ENCODE measurements around the gene ACOT7.

ACOT7 gene

GRCh38 chr1:6357243-6357936, 36.2 kb downstream of the ACOT7 start:
- no peak overlapping the region for H3K27ac ChIP-seq (replicated peaks)
- no peak overlapping the region for H3K4me3 ChIP-seq (replicated peaks; ENCODE audit: insufficient read depth, low read length)
- H3K27me3 ChIP-seq (ENCODE audit: insufficient read depth, poor library complexity, severe bottlenecking) = no peaks in the 10 kb centered on the region
- TF ChIP-seq CTCF (IDR thresholded peaks at IDR 0.05; ENCODE audit: insufficient read depth, low read length) (no peak), SPI1 (IDR thresholded peaks at IDR 0.05; ENCODE audit: borderline replicate concordance, low read depth) (no peak), REST (IDR thresholded peaks at IDR 0.05; ENCODE audit: insufficient replicate concordance, low read depth) (no peak), GABPA (IDR thresholded peaks at IDR 0.05; ENCODE audit: low read depth) (no peak), POLR2AphosphoS5 (IDR thresholded peaks at IDR 0.05; ENCODE audit: low read depth) (no peak)
- DNase-seq (ENCODE audit: low read depth in 1 of 2, low spot score in 1 of 2) = no peak

- Histone ChIP-seq H3K4me3 (replicated peaks; ENCODE audit: insufficient read depth, low read length) (no peak overlapping the region), H3K27me3 (ENCODE audit: insufficient read depth, poor library complexity, severe bottlenecking) (no peaks in the 10 kb centered on the region), H3K27ac (replicated peaks) (no peak overlapping the region)
- DNase-seq (ENCODE audit: low read depth in 1 of 2, low spot score in 1 of 2) = no peak
- TF ChIP-seq REST (IDR thresholded peaks at IDR 0.05; ENCODE audit: insufficient replicate concordance, low read depth) = no peak
- no peak for TF ChIP-seq GABPA (IDR thresholded peaks at IDR 0.05; ENCODE audit: low read depth)
- TF ChIP-seq POLR2AphosphoS5 (IDR thresholded peaks at IDR 0.05; ENCODE audit: low read depth) = no peak
- no peak for TF ChIP-seq SPI1 (IDR thresholded peaks at IDR 0.05; ENCODE audit: borderline replicate concordance, low read depth)
- no peak for TF ChIP-seq CTCF (IDR thresholded peaks at IDR 0.05; ENCODE audit: insufficient read depth, low read length)
These were observed 37.9 kb downstream of the ACOT7 start for GRCh38 chr1:6355621-6356020.

- DNase-seq (ENCODE audit: low read depth in 1 of 2, low spot score in 1 of 2) = no peak
- no peak for TF ChIP-seq SPI1 (IDR thresholded peaks at IDR 0.05; ENCODE audit: borderline replicate concordance, low read depth)
- no peak overlapping the region for H3K27ac ChIP-seq (replicated peaks)
- no peaks in the 10 kb centered on the region for H3K27me3 ChIP-seq (ENCODE audit: insufficient read depth, poor library complexity, severe bottlenecking)
- no peak overlapping the region for H3K4me3 ChIP-seq (replicated peaks; ENCODE audit: insufficient read depth, low read length)
These were observed 38.8 kb downstream of the ACOT7 start for GRCh38 chr1:6354659-6355317.

- TF ChIP-seq GABPA (IDR thresholded peaks at IDR 0.05; ENCODE audit: low read depth) (no peak), POLR2AphosphoS5 (IDR thresholded peaks at IDR 0.05; ENCODE audit: low read depth) (no peak), SPI1 (IDR thresholded peaks at IDR 0.05; ENCODE audit: borderline replicate concordance, low read depth) (no peak), REST (IDR thresholded peaks at IDR 0.05; ENCODE audit: insufficient replicate concordance, low read depth) (no peak), CTCF (IDR thresholded peaks at IDR 0.05; ENCODE audit: insufficient read depth, low read length) (no peak)
- Histone ChIP-seq H3K27ac (replicated peaks) (no peak overlapping the region), H3K4me3 (replicated peaks; ENCODE audit: insufficient read depth, low read length) (no peak overlapping the region), H3K27me3 (ENCODE audit: insufficient read depth, poor library complexity, severe bottlenecking) (no peaks in the 10 kb centered on the region)
- DNase-seq (ENCODE audit: low read depth in 1 of 2, low spot score in 1 of 2) = no peak
These were observed 39.5 kb downstream of the ACOT7 start for GRCh38 chr1:6353955-6354658.

All from HL-60 (cell line).